GM23338 (cell line): Measurements from ENCODE around the gene UBFD1.

ENCODE experiments used
- CREB1 ChIP-seq: fragments of 250-450 bp; sonication (Bioruptor Pico); IDR thresholded peaks from 2 replicates; pipeline ENCODE4 v1.5.0; 2020; ENCODE audit warnings: low read depth, mild to moderate bottlenecking, moderate library complexity
- CTCF ChIP-seq, 2 experiments: fragments of 200-600 bp in 1 of 2; sonication (generic) in 1 of 2; conservative IDR thresholded peaks; 2 replicates each; pipeline versions ENCODE4 v1.5.1 to v1.6.1; 2016 to 2017; ENCODE audit warnings: antibody characterized with exemption in 2 of 2, low read depth in 2 of 2, mild to moderate bottlenecking in 2 of 2, moderate library complexity in 1 of 2
- EZH2 ChIP-seq: fragments of 200-600 bp; sonication (generic); IDR thresholded peaks from one replicate; pipeline ENCODE4 v1.8.0; 2017; ENCODE audit warnings: antibody characterized with exemption, mild to moderate bottlenecking, low read depth; ENCODE audit not compliant: unreplicated experiment
- EZH2phosphoT487 ChIP-seq: fragments of 200-600 bp; sonication (generic); IDR thresholded peaks from one replicate; pipeline ENCODE4 v1.8.1; 2018; ENCODE audit warnings: antibody characterized with exemption; ENCODE audit not compliant: unreplicated experiment
- POLR2AphosphoS5 ChIP-seq: IDR thresholded peaks from 2 replicates; pipeline ENCODE4 v1.6.1; 2016; ENCODE audit warnings: antibody characterized with exemption, low read depth
- REST ChIP-seq: IDR thresholded peaks from one replicate; pipeline ENCODE4 v1.6.1; 2018; ENCODE audit warnings: antibody characterized with exemption; ENCODE audit not compliant: unreplicated experiment

GRCh38 chr16:23552161-23552560 is 5.4 kb upstream of the UBFD1 start:
- TF ChIP-seq CTCF (conservative IDR thresholded peaks at IDR 0.05; ENCODE audit: low read depth in 2 of 2) (no peak), CREB1 (CRISPR knock-in tag) (no peak), POLR2AphosphoS5 (no peak), REST (no peak), EZH2phosphoT487 (no peak), EZH2 (no peak)
